NOMO-1 (cell line): Measurements from ENCODE around the gene CDCA7.
"Not testable (repeated sequence)": the region's sequence is repeated elsewhere in the genome, so short reads cannot be mapped to it uniquely, and the experiment has no call there.

Experiments
- DNase-seq, 2 experiments: peaks; one replicate each; lab custom pipeline; 2025; ENCODE audit not compliant: unreplicated experiment in 2 of 2; lab: John Stamatoyannopoulos, UW

CDCA7 gene

DNA sequence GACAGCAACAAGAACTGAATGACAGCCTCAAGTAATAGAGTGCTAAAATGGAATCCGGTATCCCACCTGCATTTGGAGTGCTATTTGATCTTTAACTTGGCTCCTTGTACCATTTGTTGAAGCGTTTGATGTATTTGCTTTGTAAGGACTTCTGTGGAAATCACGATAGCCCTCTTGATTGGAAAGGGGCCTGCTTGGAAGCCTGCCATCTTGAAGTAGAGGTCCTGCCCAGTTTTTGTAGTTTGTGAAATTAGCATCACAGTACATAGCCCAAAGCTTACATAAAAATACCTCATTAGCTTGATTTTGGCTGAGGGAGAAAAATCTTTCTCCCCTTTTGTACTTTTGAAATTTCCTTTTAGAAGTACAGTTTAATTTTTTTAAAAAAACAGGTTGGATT is 2.7 kb downstream of the CDCA7 start:
- DNase-seq: no peak

GRCh38 chr2:173358616-173359015 is 3.9 kb downstream of the CDCA7 start:
- DNase-seq: peak in 1 of 2 experiments; percentile 32

GRCh38 chr2:173359231-173359630 is 4.6 kb downstream of the CDCA7 start:
- peak; percentile 55 to 83 for DNase-seq

DNA sequence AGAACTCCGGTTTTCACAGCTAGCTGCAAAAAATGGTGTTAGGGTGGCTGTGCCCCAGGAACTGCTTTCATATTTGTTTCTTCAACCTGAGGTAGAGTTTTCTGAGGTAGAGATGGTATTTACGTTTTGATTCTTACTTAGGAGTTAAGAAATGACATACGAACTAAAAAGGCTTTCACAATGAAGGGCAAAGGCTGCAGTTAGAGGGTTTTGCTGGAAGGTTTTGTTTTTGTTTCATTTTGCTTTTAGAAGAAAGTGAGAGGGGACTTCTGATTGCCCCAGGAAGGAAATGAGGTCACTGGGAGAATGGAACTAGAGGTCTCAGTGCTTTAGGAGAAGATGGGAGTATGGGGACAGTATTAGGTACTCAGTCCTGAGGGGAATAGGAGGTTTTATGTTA is 15.5 kb downstream of the CDCA7 start:
- DNase-seq: no peak

- no peak for DNase-seq
Measured at GRCh38 chr2:173371023-173371422, 16.4 kb downstream of the CDCA7 start.

GRCh38 chr2:173373290-173373689 is 18.6 kb downstream of the CDCA7 start:
- DNase-seq: no peak

- no peak for DNase-seq
Measured at GRCh38 chr2:173374634-173375033, 20.0 kb downstream of the CDCA7 start.

DNA sequence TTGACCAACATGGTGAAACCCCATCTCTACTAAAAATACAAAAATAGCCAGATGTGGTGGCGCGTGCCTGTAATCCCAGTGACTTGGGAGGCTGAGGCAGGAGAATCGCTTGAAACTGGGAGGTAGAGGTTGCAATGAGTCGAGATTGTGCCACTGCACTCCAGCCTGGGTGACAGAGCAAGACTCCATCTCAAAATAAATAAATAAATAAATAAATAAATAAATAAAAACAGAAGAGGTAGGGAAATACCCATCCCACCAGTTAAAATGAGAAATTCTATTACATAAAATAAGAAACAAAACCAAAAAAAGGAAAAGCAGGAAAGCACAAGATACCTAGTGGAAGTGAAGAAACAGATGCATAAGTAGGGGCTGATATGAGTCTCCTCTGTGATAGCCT is 30.9 kb downstream of the CDCA7 start:
- not testable (repeated sequence) for DNase-seq

- DNase-seq: no peak
Measured at GRCh38 chr2:173386021-173386737, 31.5 kb downstream of the CDCA7 start.

- no peak for DNase-seq
Measured at GRCh38 chr2:173386738-173387065, 32.0 kb downstream of the CDCA7 start.

GRCh38 chr2:173387079-173387478 is 32.4 kb downstream of the CDCA7 start:
- DNase-seq: no peak

- DNase-seq: no peak
Measured at GRCh38 chr2:173387660-173388059, 33.0 kb downstream of the CDCA7 start.

GRCh38 chr2:173388795-173389194 is 34.1 kb downstream of the CDCA7 start:
- DNase-seq: no peak

DNA sequence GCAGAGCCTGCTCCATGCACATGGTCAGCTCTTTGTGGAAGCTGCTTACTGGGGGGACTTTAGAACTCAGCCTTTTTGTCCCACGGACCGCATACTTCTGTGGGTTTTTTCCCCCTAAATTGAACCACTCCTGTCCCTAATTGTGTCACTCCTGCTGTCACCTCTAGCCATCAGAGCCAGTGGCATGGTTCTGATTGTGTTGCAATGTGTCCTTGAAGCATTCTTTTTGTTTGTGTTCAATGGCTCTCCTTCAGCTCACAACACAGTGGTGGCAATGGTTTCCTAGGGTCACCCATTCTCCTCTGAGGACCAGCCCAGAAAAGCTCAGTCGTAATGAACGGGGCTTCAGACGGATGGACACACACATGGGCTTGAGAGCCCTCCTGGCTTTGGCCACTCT is 35.4 kb downstream of the CDCA7 start:
- no peak for DNase-seq

- DNase-seq: no peak
Measured at GRCh38 chr2:173392731-173393130, 38.1 kb downstream of the CDCA7 start.

DNA sequence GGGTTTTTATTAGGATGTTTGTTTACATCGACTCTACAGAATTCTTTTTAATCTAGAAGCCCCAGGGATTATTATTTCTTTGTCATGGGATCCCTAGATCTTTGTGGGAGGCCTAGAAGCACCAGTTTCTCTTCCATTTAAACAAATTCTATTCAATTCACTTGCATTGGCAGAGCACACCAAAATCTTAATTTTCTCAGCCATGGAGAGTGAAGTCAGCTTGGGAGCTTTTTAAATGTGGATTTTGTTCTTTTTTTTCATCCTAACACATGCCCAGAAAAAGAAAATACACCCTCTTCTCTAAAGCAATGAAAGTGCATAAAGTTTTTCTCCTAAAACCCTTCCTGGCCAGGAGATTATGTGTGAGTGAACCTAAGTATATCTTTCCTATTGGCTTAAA is 38.5 kb downstream of the CDCA7 start:
- DNase-seq: no peak

GRCh38 chr2:173393636-173394035 is 39.0 kb downstream of the CDCA7 start:
- no peak for DNase-seq

GRCh38 chr2:173394091-173394974 is 39.7 kb downstream of the CDCA7 start:
- DNase-seq: no peak

DNA sequence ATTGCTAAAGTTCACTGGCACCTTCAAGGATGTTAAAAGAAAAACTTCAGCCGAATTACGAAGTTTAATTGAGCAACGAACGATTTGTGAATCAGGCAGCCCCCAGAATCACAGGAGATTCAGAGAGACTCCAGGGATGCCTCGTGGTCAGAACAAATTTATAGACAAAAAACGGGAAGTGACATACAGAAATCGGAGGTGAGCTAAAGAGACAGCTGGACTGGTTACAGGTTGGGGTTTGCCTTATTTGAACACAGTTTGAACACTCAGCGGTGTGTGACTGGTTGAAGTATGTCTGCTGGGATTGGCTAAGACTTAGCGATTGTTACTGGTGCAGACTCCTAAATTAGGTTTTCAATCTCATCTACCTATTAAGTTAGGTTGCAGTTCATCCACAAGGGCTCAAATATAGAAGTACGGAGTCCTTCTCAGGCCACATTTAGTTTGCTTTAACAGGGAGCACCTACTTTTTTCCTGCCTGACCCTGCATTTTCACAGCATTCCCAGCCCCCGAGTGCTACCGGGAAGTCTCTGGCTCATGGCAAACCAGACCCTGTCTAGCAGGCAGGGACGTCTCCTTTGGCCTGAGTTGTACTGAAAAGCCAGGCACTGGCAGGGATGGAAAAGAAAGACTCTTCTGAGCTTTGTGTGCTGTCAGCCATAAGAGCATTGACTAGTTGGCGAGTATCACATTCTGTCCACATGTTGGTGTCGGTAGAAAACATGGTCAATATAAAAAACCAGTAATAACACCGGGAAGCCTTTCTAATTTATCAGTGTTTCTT is 41.1 kb downstream of the CDCA7 start:
- peak; percentile 30 to 31 for DNase-seq

- no peak for DNase-seq
Measured at GRCh38 chr2:173397539-173397938, 42.9 kb downstream of the CDCA7 start.

- no peak for DNase-seq
Measured at GRCh38 chr2:173399229-173399628, 44.6 kb downstream of the CDCA7 start.
